GM23338 (cell line): ENCODE data around the gene ABHD6. TPM values are rescaled to one million over a fixed set of nuclear protein-coding genes. Genes with fewer than 3 reads are reported as not detected.

Source experiments
- ATAC-seq: fragments of 200-7000 bp; cut with Tn5 transposase; 3 replicates; pipeline ENCODE4 v1.9.1; 2020
- DNase-seq: peaks from one replicate; pipeline ENCODE4 v3.0.0-alpha.2; 2015; ENCODE audit warnings: low spot score
- H2AFZ ChIP-seq: fragments of 200-600 bp; sonication (generic); 2 replicates; pipeline ENCODE4 v1.8.0; 2016; ENCODE audit warnings: antibody characterized with exemption, mild to moderate bottlenecking, moderate library complexity
- H3F3A ChIP-seq: fragments of 200-600 bp; sonication (generic); replicated peaks from 2 replicates; pipeline ENCODE4 v1.8.0; 2017; ENCODE audit warnings: antibody characterized with exemption, mixed run types, low read depth
- H3K27ac ChIP-seq: fragments of 200-600 bp; sonication (generic); 2 replicates; pipeline ENCODE4 v1.6.1; 2016; ENCODE audit warnings: low read depth
- H3K27me3 ChIP-seq: fragments of 200-600 bp; sonication (generic); 2 replicates; pipeline ENCODE4 v1.8.0; 2016; ENCODE audit warnings: mild to moderate bottlenecking, mixed run types, moderate library complexity; ENCODE audit not compliant: insufficient read depth
- H3K36me3 ChIP-seq: fragments of 200-600 bp; sonication (generic); 2 replicates; pipeline ENCODE4 v1.8.0; 2016; ENCODE audit warnings: mild to moderate bottlenecking; ENCODE audit not compliant: insufficient read depth
- H3K4me1 ChIP-seq: fragments of 200-600 bp; sonication (generic); 2 replicates; pipeline ENCODE4 v1.8.0; 2016; ENCODE audit warnings: mild to moderate bottlenecking, moderate library complexity; ENCODE audit not compliant: insufficient read depth
- H3K4me2 ChIP-seq: fragments of 200-600 bp; sonication (generic); 2 replicates; pipeline ENCODE4 v1.7.1; 2017; ENCODE audit warnings: mixed run types
- H3K4me3 ChIP-seq: fragments of 200-600 bp; sonication (generic); 2 replicates; pipeline ENCODE4 v1.6.1; 2016; ENCODE audit warnings: mixed run types
- H3K79me2 ChIP-seq: fragments of 200-600 bp; sonication (generic); replicated peaks from 2 replicates; pipeline ENCODE4 v1.8.0; 2017; ENCODE audit warnings: mild to moderate bottlenecking; ENCODE audit not compliant: insufficient read depth
- H3K9me2 ChIP-seq: fragments of 200-600 bp; sonication (generic); 2 replicates; pipeline ENCODE4 v1.8.0; 2017; ENCODE audit not compliant: insufficient read depth
- H4K20me1 ChIP-seq: fragments of 200-600 bp; sonication (generic); replicated peaks from 2 replicates; pipeline ENCODE4 v1.8.0; 2017; ENCODE audit warnings: mild to moderate bottlenecking; ENCODE audit not compliant: insufficient read depth
- H3K27ac Mint-ChIP-seq: 2 replicates; pipeline ENCODE4 v1.8.0; 2020; ENCODE audit warnings: inconsistent platforms, mild to moderate bottlenecking, moderate library complexity, mixed read lengths
- H3K27me3 Mint-ChIP-seq: 3 replicates; pipeline ENCODE4 v1.8.0; 2022; ENCODE audit warnings: low read depth, mild to moderate bottlenecking, moderate library complexity, mixed read lengths, inconsistent platforms; ENCODE audit not compliant: insufficient read depth, poor library complexity
- H3K36me3 Mint-ChIP-seq: 3 replicates; pipeline ENCODE4 v1.8.0; 2021; ENCODE audit warnings: low read depth, mild to moderate bottlenecking, inconsistent platforms, moderate library complexity, mixed read lengths
- H3K4me1 Mint-ChIP-seq: 3 replicates; pipeline ENCODE4 v1.8.0; 2020; ENCODE audit warnings: mild to moderate bottlenecking, inconsistent platforms, mixed read lengths
- H3K4me3 Mint-ChIP-seq: 3 replicates; pipeline ENCODE4 v1.8.0; 2021; ENCODE audit warnings: moderate library complexity, mild to moderate bottlenecking, inconsistent platforms, mixed read lengths
- H3K9me3 Mint-ChIP-seq: 3 replicates; pipeline ENCODE4 v1.8.0; 2020; ENCODE audit warnings: moderate library complexity, mild to moderate bottlenecking, inconsistent platforms, mixed read lengths
- CREB1 ChIP-seq: fragments of 250-450 bp; sonication (Bioruptor Pico); IDR thresholded peaks from 2 replicates; pipeline ENCODE4 v1.5.0; 2020; ENCODE audit warnings: low read depth, mild to moderate bottlenecking, moderate library complexity
- CTCF ChIP-seq, 2 experiments: fragments of 200-600 bp in 1 of 2; sonication (generic) in 1 of 2; conservative IDR thresholded peaks; 2 replicates each; pipeline versions ENCODE4 v1.5.1 to v1.6.1; 2016 to 2017; ENCODE audit warnings: antibody characterized with exemption in 2 of 2, low read depth in 2 of 2, mild to moderate bottlenecking in 2 of 2, moderate library complexity in 1 of 2
- EZH2 ChIP-seq: fragments of 200-600 bp; sonication (generic); IDR thresholded peaks from one replicate; pipeline ENCODE4 v1.8.0; 2017; ENCODE audit warnings: antibody characterized with exemption, mild to moderate bottlenecking, low read depth; ENCODE audit not compliant: unreplicated experiment
- EZH2phosphoT487 ChIP-seq: fragments of 200-600 bp; sonication (generic); IDR thresholded peaks from one replicate; pipeline ENCODE4 v1.8.1; 2018; ENCODE audit warnings: antibody characterized with exemption; ENCODE audit not compliant: unreplicated experiment
- JUNB ChIP-seq: IDR thresholded peaks from one replicate; pipeline ENCODE4 v1.6.1; 2016; ENCODE audit warnings: antibody characterized with exemption; ENCODE audit not compliant: unreplicated experiment
- NANOG ChIP-seq: IDR thresholded peaks from 2 replicates; pipeline ENCODE4 v1.6.1; 2016; ENCODE audit warnings: antibody characterized with exemption, borderline replicate concordance
- REST ChIP-seq: IDR thresholded peaks from one replicate; pipeline ENCODE4 v1.6.1; 2018; ENCODE audit warnings: antibody characterized with exemption; ENCODE audit not compliant: unreplicated experiment
- ZNF462 ChIP-seq: fragments of 250-450 bp; sonication (Bioruptor Pico); IDR thresholded peaks from 2 replicates; pipeline ENCODE4 v1.5.0; 2020; ENCODE audit warnings: mild to moderate bottlenecking, moderate library complexity
- polyA plus RNA-seq: library from polyadenylated mRNA; unstranded; fragments of >200 nt; fragmentation: Nextera tagmentation; extraction: Ambion mirVana; gene quantifications from 2 replicates; pipeline ENCODE4 v1.2.1, GENCODE V29; 2016
- total RNA-seq: library from RNA; depleted of rRNA; stranded (reverse); fragments of >200 nt; shearing (Covaris generic); gene quantifications from 2 replicates; pipeline ENCODE4 v1.2.3, GENCODE V29; 2014

ABHD6 gene
- total and polyA plus RNA-seq, 2 experiments from 2014 or later: 3.7 to 5.5 TPM

- TF ChIP-seq EZH2phosphoT487 (no peak), NANOG (no peak)
These were observed 6.5 kb downstream of the ABHD6 start (continued) for GRCh38 chr3:58243976-58244585.

GRCh38 chr3:58246148-58247047 is 8.8 kb downstream of the ABHD6 start:
- H3K36me3 Mint-ChIP-seq: no peaks in the 10 kb centered on the region

More at GRCh38 chr3:58246148-58247047, 8.8 kb downstream of the ABHD6 start:
- no peaks in the 10 kb centered on the region for H3F3A ChIP-seq
- peaks cover 3% of the 10 kb centered on the region; the same call in 1 of the 2 replicates for H4K20me1 ChIP-seq
- H3K36me3 ChIP-seq: no peaks in the 10 kb centered on the region
- Mint-ChIP-seq H3K27ac (no peak overlapping the region), H3K27me3 (peaks cover 1% of the 10 kb centered on the region), H3K9me3 (no peaks in the 10 kb centered on the region), H3K4me3 (no peak overlapping the region), H3K4me1 (peaks cover 12% of the 10 kb centered on the region; the same call in 2 of the 3 replicates)
- DNase-seq (no peak), ATAC-seq (no peak)
- H3K4me1 ChIP-seq: no peaks in the 10 kb centered on the region
- H3K27ac ChIP-seq: no peak overlapping the region
- no peak overlapping the region for H3K4me2 ChIP-seq
- H3K4me3 ChIP-seq: no peak overlapping the region
- no peaks in the 10 kb centered on the region for H3K27me3 ChIP-seq
- H2AFZ ChIP-seq: no peak overlapping the region
- H3K9me2 ChIP-seq: no peaks in the 10 kb centered on the region
- TF ChIP-seq CREB1 (CRISPR knock-in tag): no peak
- TF ChIP-seq REST: no peak
- no peak for TF ChIP-seq CTCF (conservative IDR thresholded peaks at IDR 0.05; ENCODE audit: low read depth in 2 of 2)
- no peak for TF ChIP-seq EZH2
- no peak for TF ChIP-seq JUNB
- TF ChIP-seq ZNF462 (CRISPR knock-in tag): no peak
- H3K79me2 ChIP-seq: no peaks in the 10 kb centered on the region
